Parathyroid adenoma (tissue), 2 donors: ENCODE measurements around the gene ACAA1.
A peak's percentile ranks its signal among the peaks of the same experiment; 100 is the strongest.

ENCODE experiments used
- H2AFZ ChIP-seq: fragments of 300-600 bp; sonication (generic); one replicate; pipeline ENCODE4 v1.7.0; 2017; ENCODE audit warnings: antibody characterized with exemption, mild to moderate bottlenecking
- H3K27ac ChIP-seq: fragments of 300-600 bp; sonication (generic); one replicate; pipeline ENCODE4 v1.7.0; 2017
- H3K27me3 ChIP-seq: fragments of 300-600 bp; sonication (generic); one replicate; pipeline ENCODE4 v1.7.0; 2017; ENCODE audit warnings: low read length; ENCODE audit not compliant: control insufficient read depth, insufficient read depth
- H3K36me3 ChIP-seq: fragments of 300-600 bp; sonication (generic); one replicate; pipeline ENCODE4 v1.7.0; 2017; ENCODE audit warnings: low read length; ENCODE audit not compliant: control insufficient read depth, insufficient read depth
- H3K4me1 ChIP-seq: fragments of 300-600 bp; sonication (generic); one replicate; pipeline ENCODE4 v1.7.0; 2017; ENCODE audit warnings: control low read depth
- H3K4me2 ChIP-seq: fragments of 300-600 bp; sonication (generic); one replicate; pipeline ENCODE4 v1.7.0; 2017; ENCODE audit warnings: low read length
- H3K4me3 ChIP-seq: fragments of 300-600 bp; sonication (generic); one replicate; pipeline ENCODE4 v1.7.0; 2017; ENCODE audit warnings: low read depth, low read length
- H3K79me2 ChIP-seq: fragments of 300-600 bp; sonication (generic); one replicate; pipeline ENCODE4 v1.7.0; 2017; ENCODE audit warnings: control low read depth
- H3K9ac ChIP-seq: fragments of 300-600 bp; sonication (generic); one replicate; pipeline ENCODE4 v1.7.0; 2017; ENCODE audit warnings: mild to moderate bottlenecking
- H3K9me3 ChIP-seq: fragments of 300-600 bp; sonication (generic); one replicate; pipeline ENCODE4 v1.7.0; 2017; ENCODE audit warnings: low read length; ENCODE audit not compliant: control insufficient read depth
- TF ChIP-seq, protein P1 (sequence below): fragments of 300-600 bp; sonication (generic); IDR thresholded peaks from one replicate; pipeline ENCODE4 v1.7.0; 2017; ENCODE audit warnings: antibody characterized with exemption, mild to moderate bottlenecking
- donor health status: primary hyperparathyroidism.

Gene ACAA1

DNA sequence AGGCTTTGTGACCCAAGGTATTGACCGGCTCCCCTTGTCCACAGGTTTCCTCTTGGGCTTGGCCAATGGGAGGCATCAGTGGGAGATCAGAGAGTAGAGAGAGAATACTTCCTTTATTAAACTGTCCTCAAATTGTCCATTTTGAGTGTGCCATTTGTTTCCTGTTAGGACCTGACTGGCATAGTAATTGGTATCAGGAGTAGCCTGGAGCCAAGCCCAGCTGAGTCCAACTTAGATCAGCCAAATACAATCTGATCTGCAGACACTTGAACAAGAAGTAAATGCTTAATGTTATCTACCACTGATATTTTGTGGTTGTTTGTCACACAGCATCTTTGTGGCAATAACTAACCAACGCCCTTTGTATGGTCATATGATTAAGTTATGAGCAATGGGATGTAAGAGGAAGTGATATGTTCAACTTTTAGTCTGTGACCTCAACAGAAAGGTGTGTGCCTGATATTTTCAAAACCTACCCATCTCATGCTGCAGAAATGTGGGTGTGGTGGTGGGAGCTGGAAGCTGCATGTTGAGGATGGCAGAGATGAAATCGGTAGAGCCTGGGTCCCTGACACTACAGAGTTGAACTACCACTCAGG, 14.8 kb upstream of the ACAA1 start:
- H3K4me1 ChIP-seq = peaks cover 3% of the 10 kb centered on the region
- H3K27ac ChIP-seq = no peak overlapping the region
- no peaks in the 10 kb centered on the region for H3K79me2 ChIP-seq

DNA sequence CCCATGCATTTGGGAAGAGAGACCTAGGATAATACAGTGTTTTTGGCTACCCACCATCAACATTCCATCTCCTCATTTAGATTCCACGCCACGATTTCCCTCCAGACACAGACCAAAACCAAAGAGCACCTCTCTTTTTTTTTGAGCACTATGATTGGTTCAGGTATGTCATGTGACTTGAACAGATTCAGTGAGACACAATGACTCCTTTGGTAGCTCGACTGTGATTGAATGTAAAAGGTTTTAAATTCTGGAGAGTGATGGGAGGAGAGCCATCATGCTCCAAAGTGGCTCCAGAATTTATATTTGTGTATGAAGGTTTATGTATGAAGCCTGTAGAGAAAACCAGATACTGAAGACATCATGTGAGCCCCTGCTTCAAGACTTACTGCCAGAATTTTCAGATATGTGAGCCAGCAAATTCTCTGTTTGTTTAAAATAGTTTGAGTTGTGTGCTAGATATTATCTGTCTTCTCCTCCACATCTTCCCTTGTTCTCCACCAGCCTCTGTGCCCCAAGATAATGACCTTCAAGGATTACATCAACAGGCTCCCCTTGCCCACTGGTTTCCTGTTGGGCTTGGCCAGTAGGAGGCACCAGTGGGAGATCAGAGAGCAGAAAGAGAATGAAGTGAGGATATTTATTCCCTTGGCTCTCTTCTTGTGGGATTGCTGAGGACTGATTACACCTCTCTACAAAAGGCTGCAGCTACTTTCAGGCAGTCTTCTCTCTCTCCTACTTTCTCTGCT, 14.0 kb upstream of the ACAA1 start:
- no peak overlapping the region for H3K4me2 ChIP-seq
- peaks cover 3% of the 10 kb centered on the region for H3K4me1 ChIP-seq
- TF ChIP-seq, protein P1, sequence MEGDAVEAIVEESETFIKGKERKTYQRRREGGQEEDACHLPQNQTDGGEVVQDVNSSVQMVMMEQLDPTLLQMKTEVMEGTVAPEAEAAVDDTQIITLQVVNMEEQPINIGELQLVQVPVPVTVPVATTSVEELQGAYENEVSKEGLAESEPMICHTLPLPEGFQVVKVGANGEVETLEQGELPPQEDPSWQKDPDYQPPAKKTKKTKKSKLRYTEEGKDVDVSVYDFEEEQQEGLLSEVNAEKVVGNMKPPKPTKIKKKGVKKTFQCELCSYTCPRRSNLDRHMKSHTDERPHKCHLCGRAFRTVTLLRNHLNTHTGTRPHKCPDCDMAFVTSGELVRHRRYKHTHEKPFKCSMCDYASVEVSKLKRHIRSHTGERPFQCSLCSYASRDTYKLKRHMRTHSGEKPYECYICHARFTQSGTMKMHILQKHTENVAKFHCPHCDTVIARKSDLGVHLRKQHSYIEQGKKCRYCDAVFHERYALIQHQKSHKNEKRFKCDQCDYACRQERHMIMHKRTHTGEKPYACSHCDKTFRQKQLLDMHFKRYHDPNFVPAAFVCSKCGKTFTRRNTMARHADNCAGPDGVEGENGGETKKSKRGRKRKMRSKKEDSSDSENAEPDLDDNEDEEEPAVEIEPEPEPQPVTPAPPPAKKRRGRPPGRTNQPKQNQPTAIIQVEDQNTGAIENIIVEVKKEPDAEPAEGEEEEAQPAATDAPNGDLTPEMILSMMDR = no peak
- H3K36me3 ChIP-seq = no peaks in the 10 kb centered on the region
- no peak overlapping the region for H3K27ac ChIP-seq
- no peaks in the 10 kb centered on the region for H3K79me2 ChIP-seq
- no peaks in the 10 kb centered on the region for H3K27me3 ChIP-seq
- no peaks in the 10 kb centered on the region for H3K9me3 ChIP-seq
- H3K4me3 ChIP-seq = no peak overlapping the region
- peak overlapping the region; percentile 50 for H2AFZ ChIP-seq
- no peak overlapping the region for H3K9ac ChIP-seq

More for the DNA sequence above, 14.8 kb upstream of the ACAA1 start:
- Histone ChIP-seq H3K4me3 (no peak overlapping the region), H2AFZ (no peak overlapping the region), H3K4me2 (no peak overlapping the region), H3K36me3 (no peaks in the 10 kb centered on the region), H3K9me3 (no peaks in the 10 kb centered on the region), H3K9ac (no peak overlapping the region), H3K27me3 (no peaks in the 10 kb centered on the region)
- TF ChIP-seq, protein P1 = no peak

DNA sequence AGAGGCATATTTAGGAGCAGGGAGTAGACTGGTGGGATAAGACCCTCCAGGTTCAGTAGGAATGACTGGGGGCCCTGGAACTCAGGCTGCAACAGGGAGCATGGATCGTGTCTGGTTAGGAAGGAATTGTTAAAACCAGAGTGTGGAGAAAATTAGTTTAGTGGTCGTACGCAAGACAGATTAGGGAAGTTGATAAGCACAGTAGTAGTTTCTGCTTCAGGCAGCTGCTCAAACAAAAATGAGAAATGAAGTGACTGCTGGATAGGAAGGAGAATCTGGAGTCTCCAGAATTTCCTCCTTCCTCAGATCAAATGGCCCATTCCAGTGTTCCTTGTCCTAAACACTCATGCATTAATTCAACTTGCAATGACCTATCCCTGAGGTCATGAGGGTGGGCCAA, 12.8 kb upstream of the ACAA1 start:
- no peak overlapping the region for H3K4me3 ChIP-seq
- no peak overlapping the region for H3K9ac ChIP-seq
- no peak overlapping the region for H3K27ac ChIP-seq
- TF ChIP-seq, protein P1 = no peak
- peaks cover 3% of the 10 kb centered on the region for H3K4me1 ChIP-seq
- no peaks in the 10 kb centered on the region for H3K36me3 ChIP-seq
- H2AFZ ChIP-seq = no peak overlapping the region
- no peak overlapping the region for H3K4me2 ChIP-seq
- no peaks in the 10 kb centered on the region for H3K9me3 ChIP-seq
- no peaks in the 10 kb centered on the region for H3K27me3 ChIP-seq
- H3K79me2 ChIP-seq = no peaks in the 10 kb centered on the region

DNA sequence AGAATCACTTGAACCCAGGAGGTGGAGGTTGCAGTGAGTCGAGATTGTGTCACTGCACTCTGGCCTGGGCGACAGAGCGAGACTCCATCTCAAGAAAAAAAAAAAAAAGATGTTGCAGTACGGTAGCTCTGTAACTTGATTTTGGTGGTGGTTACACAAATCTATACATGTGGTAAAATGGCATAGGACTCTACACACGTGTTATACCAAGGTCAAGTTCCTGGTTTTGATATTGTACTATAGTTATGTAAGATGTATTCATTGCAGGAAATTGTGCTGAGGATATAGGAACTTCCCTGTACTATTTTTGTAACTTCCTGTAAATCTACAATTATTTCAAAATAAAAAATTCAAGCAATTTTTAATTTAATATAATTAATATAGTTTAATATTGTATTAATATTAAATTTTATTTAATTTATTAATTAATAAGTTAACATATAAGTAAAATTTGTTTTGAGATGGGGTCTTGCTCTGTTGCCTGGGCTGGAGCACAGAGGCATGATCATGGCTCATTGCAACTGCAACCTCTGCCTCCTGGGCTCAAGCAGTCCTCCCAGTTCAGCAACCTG, 11.5 kb upstream of the ACAA1 start:
- Histone ChIP-seq H3K79me2 (no peaks in the 10 kb centered on the region), H3K4me2 (no peak overlapping the region), H3K9ac (no peak overlapping the region), H3K27ac (no peak overlapping the region), H3K9me3 (no peaks in the 10 kb centered on the region), H3K27me3 (no peaks in the 10 kb centered on the region), H3K4me3 (no peak overlapping the region), H3K36me3 (no peaks in the 10 kb centered on the region), H2AFZ (no peak overlapping the region), H3K4me1 (peaks cover 3% of the 10 kb centered on the region)
- TF ChIP-seq, protein P1 = no peak
